Measurements from ENCODE around the gene KIRREL3.
A peak's percentile ranks its signal among the peaks of the same experiment; 100 is the strongest.

Gene KIRREL3

GRCh38 chr11:126601136-126601535 lies 399.4 kb downstream of the KIRREL3 start:
- DNase-seq (ENCODE audit: low spot score) = no peak

GRCh38 chr11:126599217-126599897 lies 401.2 kb downstream of the KIRREL3 start:
- DNase-seq (ENCODE audit: low spot score) = no peak

GRCh38 chr11:126598344-126599216 lies 402.0 kb downstream of the KIRREL3 start:
- DNase-seq (ENCODE audit: low spot score) = no peak

- DNase-seq (ENCODE audit: low spot score) = no peak
Measured at GRCh38 chr11:126597041-126597440, 403.5 kb downstream of the KIRREL3 start.

- DNase-seq (ENCODE audit: low spot score) = no peak
Measured at GRCh38 chr11:126596474-126596873, 404.1 kb downstream of the KIRREL3 start.

GRCh38 chr11:126595560-126595959 lies 405.0 kb downstream of the KIRREL3 start:
- no peak for DNase-seq (ENCODE audit: low spot score)

- DNase-seq (ENCODE audit: low spot score) = no peak
Measured at GRCh38 chr11:126594921-126595367, 405.6 kb downstream of the KIRREL3 start.

GRCh38 chr11:126592496-126593410 lies 407.8 kb downstream of the KIRREL3 start:
- DNase-seq (ENCODE audit: low spot score) = no peak

- no peak for DNase-seq (ENCODE audit: low spot score)
Measured at GRCh38 chr11:126591966-126592489, 408.5 kb downstream of the KIRREL3 start.

- DNase-seq (ENCODE audit: low spot score) = no peak
Measured at GRCh38 chr11:126589492-126589803, 411.1 kb downstream of the KIRREL3 start.

GRCh38 chr11:126588630-126589491 lies 411.7 kb downstream of the KIRREL3 start:
- DNase-seq (ENCODE audit: low spot score) = no peak

GRCh38 chr11:126587541-126587940 lies 413.0 kb downstream of the KIRREL3 start:
- peak; percentile 25 for DNase-seq (ENCODE audit: low spot score)

- DNase-seq (ENCODE audit: low spot score) = peak; percentile 93
Measured at GRCh38 chr11:126585774-126586491, 414.6 kb downstream of the KIRREL3 start.

GRCh38 chr11:126585388-126585773 lies 415.2 kb downstream of the KIRREL3 start:
- DNase-seq (ENCODE audit: low spot score) = no peak

- no peak for DNase-seq (ENCODE audit: low spot score)
Measured at GRCh38 chr11:126583594-126584427, 416.8 kb downstream of the KIRREL3 start.

- no peak for DNase-seq (ENCODE audit: low spot score)
Measured at GRCh38 chr11:126583101-126583500, 417.5 kb downstream of the KIRREL3 start.

GRCh38 chr11:126581871-126582648 lies 418.5 kb downstream of the KIRREL3 start:
- DNase-seq (ENCODE audit: low spot score) = no peak

- DNase-seq (ENCODE audit: low spot score) = no peak
Measured at GRCh38 chr11:126578426-126578825, 422.1 kb downstream of the KIRREL3 start.

- DNase-seq (ENCODE audit: low spot score) = no peak
Measured at GRCh38 chr11:126578021-126578420, 422.5 kb downstream of the KIRREL3 start.

Data from GM03348 (cell line).